ENCODE data around the gene ARX. TPM values are rescaled to one million over a fixed set of nuclear protein-coding genes. Genes with fewer than 3 reads are reported as not detected.

Gene ARX
- total RNA-seq, 1 donor from 2014 or later = not detected

DNA sequence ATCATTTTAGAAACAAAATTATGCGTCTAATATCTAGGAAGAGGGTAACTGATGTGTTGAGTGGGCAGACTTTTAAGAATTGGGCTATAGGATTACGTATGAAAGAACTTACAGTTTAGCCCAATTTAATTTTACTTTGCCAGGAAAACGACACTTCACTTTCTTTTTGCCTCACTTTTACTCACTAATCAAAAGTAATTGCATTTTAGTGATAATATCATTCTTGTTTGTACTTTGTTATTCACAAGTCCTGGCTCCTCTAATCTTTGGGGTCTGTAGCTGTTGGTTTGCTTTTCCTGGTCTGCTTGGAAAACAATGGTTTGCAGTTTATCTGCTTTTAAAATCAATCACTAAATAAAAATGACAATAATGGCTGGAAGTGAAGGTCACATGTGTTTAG is 2.9 kb upstream of the ARX start:
- intact Hi-C loops (cut with DNase I) = no loop called here
- DNase-seq (no peak), ATAC-seq (ENCODE audit: poor library complexity) (no peak)

DNA sequence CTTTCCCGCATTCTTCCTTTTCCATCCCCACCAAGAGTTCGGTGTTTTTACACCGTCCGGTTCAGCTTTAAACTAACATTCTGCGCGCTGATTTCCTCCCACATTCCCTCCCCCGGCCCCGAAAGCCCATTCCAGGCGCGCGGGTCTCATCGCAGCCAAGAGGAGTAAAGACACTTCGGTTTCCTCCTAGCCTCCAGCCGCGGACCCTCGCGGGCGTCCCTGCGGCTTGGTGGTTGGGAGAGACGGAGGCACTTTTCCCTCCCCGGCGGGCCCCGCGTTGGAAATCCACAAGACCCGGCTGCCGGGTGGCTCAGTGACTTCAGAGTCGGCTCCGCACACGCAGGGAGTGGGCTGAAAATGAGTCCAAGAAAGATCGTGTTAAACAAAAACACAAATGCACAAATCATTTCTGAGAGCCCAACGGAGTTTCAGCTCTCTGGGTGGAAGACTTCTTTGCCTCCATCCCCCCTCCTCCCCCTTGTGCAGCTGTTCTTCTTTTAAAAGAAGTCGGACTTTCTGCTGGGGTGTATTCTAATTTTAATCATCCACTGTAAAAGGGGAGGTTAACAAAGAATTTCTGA is 2.0 kb upstream of the ARX start:
- no peak for ATAC-seq (ENCODE audit: poor library complexity)
- no peak for DNase-seq
- intact Hi-C loops (cut with DNase I) = no loop called here

DNA sequence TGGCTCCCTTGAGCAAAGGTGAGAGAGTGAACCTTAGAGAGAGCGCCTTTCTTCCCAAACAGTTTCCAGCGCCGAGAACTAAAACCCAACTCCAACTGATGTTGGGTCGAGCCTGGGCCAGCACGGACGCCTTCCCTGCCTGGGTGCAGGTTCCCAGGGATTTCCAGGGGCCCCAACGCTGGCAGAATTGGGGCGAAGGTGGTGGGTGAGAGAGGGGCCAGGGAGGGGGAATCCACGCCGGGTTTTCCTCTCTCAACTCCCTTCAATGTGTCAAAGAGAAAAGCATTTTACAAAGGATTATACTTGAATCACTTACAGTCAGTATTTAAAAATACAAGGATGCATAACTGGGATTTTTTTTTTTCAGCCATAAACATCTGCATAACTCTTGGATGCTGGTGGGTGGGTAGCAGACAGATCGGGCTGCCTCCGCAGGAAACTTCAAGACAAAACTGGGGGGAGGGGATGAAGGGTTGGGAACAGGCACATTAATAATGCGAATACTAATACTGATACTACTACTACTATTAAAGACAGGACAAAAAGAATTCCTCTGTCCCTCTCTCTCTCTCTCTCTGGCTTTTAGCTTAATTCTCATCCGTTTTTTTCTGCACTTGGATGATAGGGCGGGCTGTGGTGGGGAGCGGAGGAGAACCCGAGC is 1.3 kb upstream of the ARX start:
- intact Hi-C loops (cut with DNase I) = no loop called here
- no peak for DNase-seq
- no peak for ATAC-seq (ENCODE audit: poor library complexity)

DNA sequence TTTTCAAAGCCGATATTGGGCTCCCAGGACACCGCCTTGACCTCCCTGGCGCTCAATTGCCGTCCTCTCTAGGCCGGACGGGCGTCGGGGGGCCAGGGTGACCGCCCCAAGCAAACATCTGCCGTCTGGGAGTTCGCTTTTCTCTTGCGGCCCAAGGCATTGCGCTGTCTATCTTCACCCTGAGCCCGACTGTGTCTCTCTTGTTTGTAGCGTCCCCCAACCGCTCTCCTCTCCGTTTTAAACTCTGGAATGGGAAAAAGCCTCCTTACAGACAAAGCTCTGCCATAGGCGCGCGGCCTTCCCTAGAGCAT is 551 bp upstream of the ARX start:
- no peak for ATAC-seq (ENCODE audit: poor library complexity)

DNA sequence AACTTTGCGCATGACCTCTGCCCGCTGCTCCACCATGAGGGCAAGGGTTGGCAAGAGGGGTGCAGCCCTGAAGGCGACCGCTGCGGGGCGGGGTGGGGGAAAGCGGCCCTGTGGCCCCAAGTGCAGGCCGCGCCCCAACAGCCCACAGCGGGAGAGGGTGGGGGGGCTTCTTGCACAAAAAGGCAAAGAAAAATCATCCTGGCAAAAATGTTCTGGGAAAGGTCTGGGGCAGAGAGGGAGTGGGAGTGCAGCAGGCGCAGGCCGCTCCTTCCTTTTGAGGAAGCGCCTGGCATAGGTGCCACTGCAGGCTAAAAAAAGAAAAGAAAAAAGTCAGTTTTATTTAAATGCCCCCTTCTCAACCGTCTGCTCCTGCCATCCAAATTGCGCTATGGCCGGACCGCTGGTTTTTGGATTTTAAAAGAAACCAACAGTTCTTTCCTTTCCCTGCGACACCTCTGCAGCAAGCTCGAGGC is 1.4 kb downstream of the ARX start:
- intact Hi-C loops (cut with DNase I) = no loop called here
- DNase-seq (no peak), ATAC-seq (ENCODE audit: poor library complexity) (no peak)

More for the DNA sequence above, 551 bp upstream of the ARX start:
- DNase-seq = no peak
- intact Hi-C loops (cut with DNase I) = no loop called here

DNA sequence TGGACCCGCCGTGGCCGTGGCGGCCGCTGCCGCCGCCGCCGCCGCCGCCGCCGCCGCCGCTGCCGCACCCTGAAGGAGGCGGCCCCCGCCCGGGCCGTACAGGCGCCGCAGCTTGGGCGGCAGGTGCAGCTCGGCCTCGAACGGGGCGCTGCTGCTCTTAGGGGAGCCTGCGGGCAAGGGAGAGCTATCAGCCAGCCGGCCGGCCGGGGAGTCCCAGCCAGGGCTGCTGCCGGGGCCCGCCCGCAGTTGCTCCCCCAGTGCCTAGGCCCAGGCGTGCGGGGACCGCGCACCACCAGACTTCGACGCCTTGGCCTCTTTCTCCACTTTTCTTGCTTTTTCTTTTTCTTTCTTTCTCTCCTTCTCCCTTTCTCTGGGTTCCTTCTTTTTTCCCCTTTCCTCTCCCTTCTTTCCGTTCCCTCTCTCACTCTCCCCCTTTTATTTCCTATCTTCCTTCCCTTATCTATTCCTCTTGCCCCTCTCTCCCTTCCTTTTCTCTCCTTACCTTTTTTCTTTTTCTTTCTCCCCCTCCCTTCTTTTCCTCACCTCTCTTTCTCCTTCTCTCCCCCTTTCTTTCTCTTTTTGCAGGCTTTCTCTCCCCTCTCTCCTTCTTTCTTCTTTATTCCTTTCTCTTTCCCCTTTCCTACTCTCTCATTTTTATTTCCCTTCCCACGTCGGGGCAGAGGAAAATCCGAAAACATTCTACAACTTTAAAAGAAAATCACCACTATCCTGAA is 2.0 kb downstream of the ARX start:
- intact Hi-C loops (cut with DNase I) = no loop called here
- no peak for DNase-seq
- ATAC-seq (ENCODE audit: poor library complexity) = no peak

DNA sequence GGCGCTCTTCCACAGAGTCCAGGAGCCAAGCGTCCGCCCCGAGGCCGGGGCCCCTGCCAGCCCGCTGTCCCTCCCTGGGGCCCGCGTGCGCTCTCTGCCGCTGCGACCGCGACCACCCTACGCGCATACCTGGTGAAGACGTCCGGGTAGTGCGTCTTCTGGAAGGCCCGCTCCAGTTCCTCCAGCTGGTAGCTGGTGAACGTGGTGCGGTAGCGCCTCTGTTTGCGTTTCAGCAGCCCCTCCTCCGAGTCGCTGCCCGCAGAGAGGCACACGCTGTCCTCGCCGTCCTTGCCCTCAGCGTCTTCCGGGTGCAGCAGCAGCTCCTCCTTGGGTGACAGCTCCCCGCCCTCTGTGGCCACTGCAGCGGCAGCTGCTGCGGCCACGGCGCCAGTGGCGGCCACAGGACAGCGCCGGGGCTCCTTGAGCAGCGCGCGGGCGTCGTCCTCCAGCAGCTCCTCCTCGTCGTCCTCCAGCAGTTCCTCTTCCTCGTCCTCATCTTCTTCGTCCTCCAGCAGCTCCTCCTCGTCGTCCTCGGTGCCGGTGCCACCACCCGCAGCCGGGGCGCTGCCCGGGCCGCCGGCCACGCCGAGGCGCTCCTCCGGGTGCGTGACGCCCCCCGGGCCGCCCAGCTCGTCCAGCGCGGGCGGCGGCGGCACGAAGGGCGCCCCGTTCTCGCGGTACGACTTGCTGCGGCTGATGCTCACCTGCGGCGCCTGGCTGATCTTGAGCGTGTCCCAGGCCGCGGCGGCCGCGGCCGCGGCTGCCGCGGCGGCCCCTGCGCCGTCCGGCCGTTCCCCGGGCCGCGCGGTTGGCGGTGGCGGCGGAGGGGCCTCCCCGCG is 2.8 kb downstream of the ARX start:
- intact Hi-C loops (cut with DNase I) = no loop called here
- DNase-seq = no peak
- ATAC-seq (ENCODE audit: poor library complexity) = no peak

DNA sequence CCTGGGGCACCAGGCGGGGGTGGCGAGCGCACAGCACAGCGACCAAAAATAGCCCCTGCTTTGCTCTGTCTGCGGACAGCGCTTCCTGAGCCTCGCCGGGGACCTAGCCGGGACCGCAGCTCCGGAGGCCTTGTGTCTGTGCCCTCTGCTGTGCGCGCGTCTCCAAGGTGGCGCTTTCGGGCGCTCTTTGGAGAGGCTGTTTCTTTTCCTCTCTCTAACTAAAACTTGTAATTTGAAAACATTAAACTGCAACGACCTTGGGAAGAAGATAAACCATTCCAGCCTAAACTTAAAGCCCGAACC is 3.4 kb downstream of the ARX start:
- intact Hi-C loops (cut with DNase I) = no loop called here
- no peak for DNase-seq
- ATAC-seq (ENCODE audit: poor library complexity) = peak; percentile 31

DNA sequence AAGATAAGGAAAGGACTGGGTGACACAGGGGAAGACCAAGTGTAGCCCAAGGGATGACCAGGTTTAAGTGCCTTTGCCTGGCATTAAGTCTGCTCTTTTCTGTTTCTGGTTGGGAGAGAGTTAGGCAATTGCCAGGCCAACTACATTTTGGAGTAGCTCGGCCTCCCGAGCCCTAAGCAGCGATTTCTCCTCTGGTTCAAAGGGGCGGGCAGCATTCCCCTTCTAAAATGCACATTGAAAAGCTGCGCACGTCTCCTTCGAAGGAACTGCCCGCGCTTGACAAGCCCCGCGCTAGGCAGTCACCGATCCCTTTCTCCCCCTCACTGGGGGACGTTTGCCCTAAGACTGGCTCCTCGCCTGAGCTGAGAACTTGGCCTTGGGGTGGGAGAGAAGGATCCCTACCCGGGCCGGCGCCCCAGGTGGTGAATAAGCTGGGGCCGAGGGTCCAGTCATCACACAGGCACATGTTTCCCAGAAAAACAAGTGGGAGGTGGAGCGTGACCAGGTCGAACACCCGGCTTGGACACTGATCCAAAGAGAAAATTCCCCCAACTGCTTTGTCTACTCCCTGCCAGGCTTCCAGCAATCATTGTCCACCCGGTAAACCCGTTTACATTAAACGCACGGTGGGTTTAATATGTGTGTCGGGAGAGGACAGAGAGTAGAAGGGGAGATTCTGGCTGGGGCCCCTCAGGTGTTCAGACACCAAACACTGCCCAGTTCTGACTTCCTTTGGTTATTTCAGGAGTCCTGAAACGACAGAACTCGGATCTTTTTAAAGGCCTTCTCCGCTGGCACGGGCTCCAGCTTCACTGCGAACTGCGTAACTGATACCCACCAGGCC is 4.0 kb downstream of the ARX start:
- ATAC-seq (ENCODE audit: poor library complexity) (no peak), DNase-seq (no peak)
- intact Hi-C loops (cut with DNase I) = no loop called here

DNA sequence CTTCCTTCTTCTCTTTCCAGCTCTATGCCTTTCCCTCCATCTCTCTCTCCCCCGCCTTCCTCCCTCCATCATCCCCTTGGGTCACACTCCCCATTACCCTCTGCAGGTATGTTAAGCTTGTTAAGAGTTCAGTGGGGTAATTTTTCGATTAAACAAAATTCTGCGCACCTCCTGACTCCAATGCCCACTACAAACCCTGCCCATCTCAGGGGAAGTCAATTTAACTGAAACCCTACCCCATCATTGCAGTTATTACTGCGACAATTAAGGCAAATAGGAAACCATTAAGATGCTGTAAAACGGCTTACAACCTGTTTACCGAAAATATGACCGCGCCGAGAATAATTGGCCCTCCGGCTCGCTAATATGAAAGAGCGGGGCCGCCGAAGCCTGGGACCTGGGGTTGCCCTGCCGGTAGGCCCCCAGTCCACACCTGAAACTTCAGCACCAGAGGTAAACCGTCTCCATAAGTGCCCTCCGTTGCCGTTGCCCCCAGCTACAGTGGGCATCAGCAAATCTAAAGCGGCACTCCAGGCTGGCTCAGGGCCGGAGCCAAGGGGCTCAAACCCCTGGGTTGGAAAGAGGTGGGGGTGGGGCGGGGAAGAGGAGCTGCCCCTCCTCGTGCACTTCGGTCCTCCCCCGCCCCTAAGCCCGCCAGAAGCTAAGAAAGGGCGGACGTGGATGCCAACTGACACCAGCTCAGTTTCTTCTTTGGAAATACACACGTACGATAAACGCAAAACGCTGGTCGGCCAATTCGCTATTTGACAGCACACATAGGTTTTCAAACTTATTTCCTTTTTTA is 4.8 kb downstream of the ARX start:
- ATAC-seq (ENCODE audit: poor library complexity) (no peak), DNase-seq (no peak)
- intact Hi-C loops (cut with DNase I) = no loop called here

DNA sequence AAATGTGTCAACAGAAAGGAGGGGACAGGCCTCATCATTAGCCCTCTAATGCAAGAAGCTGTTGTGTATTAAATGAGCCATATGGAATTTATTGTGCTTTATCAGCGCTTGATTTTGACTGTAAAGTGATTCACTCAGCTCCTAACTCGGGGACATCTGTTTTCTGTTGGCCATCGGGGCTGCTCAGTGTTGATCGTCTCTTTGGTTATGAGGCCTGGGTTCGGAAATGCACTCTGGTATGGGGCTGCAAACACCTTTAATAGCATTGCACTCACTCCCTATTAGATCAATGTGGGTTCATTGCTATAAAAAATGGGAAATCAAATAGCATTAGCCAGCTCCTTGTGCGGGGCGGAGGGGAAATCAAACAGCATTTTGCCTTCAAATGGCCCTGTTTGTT is 6.4 kb downstream of the ARX start:
- intact Hi-C loops (cut with DNase I) = no loop called here
- DNase-seq = no peak
- no peak for ATAC-seq (ENCODE audit: poor library complexity)

DNA sequence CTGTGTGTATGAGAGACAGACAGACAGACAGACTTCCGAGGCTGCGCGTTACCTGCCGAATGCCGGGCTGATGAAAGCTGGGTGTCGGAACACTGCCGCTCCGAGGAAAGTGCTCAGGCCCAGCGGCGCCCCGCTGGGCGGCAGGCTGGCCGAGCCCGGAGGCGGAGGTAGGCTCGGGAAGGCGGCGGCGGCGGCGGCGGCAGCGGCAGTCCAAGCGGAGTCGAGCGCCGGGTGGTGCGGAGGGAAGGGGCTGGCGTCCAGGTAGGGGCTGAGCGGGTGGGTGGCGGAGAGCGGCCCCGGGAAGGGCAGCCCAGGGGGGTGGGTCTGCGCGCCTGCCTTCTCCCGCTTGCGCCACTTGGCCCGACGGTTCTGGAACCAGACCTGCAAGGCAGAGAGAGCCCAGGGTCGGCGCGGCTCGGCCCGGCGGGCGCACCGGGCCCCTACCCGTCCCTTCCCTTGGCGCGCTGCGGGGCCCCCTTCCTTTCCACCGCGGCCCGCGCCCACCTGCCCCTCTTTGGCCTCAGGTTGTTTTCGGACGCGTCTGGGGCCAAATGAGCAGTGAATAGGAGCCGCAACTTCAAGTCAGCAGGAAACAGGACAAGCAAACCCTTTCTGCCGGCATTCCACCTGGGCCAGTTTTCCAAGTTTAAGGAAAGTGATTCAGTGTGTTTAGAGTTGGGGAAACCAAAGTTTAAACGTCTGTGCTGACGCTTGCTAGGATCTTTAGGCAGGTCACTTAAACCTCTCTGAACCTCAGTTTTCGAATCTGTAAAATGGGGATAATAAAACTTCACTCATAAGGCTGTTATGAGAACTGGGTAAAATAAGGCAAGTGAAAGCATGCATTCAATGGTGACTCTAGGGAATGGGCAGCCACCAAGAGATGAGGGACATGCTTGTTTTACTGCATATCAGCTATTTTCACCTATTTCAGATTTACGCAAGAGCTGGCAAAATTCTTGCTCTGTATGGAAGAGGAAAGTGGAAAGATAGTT is 8.4 kb downstream of the ARX start:
- intact Hi-C loops (cut with DNase I) = no loop called here
- ATAC-seq (ENCODE audit: poor library complexity) = no peak
- no peak for DNase-seq

DNA sequence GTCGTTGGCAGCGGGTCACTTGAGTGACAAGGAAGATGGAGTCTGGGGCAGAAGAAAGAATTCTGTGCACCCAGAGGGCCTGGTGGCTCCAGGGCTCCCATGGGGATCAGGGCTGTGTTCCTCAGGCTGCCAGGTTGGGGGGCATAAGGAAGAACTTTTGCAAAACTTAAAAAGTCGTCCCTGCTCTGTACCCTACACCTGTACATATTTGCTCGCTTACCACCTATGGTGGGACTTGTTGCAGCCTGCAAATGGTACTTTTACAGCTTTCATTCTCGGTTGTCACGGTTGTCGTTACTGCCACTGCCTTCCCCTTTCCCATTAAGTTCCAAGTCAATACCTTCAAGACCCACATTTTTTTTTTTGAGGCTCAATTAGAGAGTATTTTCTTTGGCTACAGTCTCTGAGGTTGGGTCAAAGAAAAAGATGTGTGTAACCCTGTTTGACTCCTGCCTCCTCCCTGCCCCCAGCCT is 9.1 kb downstream of the ARX start:
- intact Hi-C loops (cut with DNase I) = no loop called here
- no peak for ATAC-seq (ENCODE audit: poor library complexity)
- no peak for DNase-seq

DNA sequence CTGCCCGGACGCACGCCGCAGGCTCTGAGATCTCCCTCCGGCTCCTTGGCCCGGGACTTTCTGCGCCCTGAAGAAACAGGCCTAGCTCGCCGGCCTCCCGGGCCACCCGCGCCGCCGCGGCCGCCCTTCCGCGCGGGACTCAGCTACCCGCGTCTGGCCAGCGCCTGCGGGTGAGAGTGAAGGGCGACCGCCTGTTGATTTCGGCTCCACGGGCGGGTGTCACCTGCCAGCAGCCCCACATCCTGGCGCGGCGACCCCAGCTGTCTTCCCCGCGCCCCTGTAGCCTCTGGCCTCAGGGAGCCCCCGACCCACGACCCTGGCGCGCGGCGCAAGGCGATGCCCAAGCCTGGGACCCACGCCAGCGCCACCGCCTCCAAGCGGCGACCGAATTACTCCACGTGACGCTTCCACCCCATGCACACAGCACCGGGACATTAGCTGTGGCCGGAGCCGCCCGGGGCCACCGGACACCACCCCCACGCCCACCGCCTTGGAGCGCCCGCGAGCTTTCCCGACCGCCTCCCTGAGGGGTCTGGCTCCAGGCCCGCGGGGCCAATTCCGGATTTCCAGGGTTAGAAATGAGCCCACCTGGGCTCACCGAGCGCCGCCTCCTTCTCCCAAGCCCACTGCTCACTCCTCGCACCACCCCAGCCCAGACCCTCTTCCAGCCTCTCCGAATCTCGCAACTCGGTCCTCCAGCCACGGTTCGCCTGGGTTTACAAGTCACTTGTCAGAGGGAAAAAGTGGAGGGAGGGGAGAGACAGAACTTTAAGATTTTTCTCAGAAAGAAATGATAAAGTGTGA is 10.2 kb downstream of the ARX start:
- ATAC-seq (ENCODE audit: poor library complexity) (no peak), DNase-seq (no peak)
- intact Hi-C loops (cut with DNase I) = no loop called here

DNA sequence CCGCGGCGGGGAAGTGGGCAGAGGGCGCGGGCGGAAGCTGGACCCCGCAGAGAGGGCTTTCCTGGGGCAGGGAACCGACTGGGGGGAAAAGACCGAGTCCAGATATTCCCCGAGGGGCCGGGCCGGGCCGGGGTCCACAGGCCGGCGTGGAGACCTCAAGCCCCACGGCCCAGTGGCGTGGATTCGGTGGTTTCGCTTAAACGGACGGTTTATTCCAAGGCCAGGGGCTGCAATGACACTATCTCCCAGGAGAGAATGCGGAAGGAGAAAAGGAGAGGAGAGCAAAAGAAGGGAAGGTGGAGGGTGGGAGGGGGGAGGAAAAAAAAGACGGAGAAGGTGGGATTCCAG is 10.8 kb downstream of the ARX start:
- ATAC-seq (ENCODE audit: poor library complexity) (no peak), DNase-seq (no peak)
- intact Hi-C loops (cut with DNase I) = no loop called here

DNA sequence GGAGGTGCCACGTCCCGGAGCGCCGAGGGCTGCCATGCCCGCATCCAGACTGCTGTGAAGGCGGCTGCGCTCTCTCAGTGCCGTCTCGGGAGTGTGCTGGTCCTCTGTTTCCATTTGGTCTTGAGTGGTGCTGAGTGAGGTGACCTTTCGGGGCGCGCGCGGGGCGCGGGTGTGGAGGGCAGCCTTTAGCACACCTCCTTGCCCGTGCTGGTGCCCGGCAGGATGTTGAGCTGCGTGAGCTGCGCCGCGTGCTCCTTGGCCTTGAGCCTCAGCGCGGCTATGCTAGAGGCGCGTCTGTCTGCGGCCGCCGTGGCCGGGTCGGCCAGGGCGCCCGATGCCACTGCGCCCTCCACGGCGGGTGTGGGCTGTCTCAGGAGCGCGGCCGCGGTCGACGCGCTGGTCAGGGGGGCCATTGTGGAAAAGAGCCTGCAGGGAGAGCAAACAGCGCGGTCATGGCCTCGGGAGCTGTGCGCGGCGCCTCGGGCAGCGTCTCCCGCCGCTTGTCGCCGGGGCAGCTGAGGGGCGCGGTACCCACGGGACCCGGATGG is 11.2 kb downstream of the ARX start:
- intact Hi-C loops (cut with DNase I) = no loop called here
- ATAC-seq (ENCODE audit: poor library complexity) (no peak), DNase-seq (no peak)

All from Right ventricle myocardium superior (tissue), 1 donor.